PFSK-1 (cell line): Measurements from ENCODE around the gene OR13J1.

Experiments used
- FOXP2 ChIP-seq: optimal IDR thresholded peaks from 2 replicates; pipeline ENCODE3; 2011; ENCODE audit warnings: borderline replicate concordance, control low read depth, inconsistent platforms; ENCODE audit not compliant: insufficient read depth; ENCODE audit errors: extremely low read length, extremely low read depth
- POLR2AphosphoS5 ChIP-seq: IDR thresholded peaks from 2 replicates; pipeline ENCODE4 v1.6.1; 2012; ENCODE audit warnings: low read depth, mild to moderate bottlenecking, control low read depth, low read length, moderate library complexity
- REST ChIP-seq, 2 experiments: IDR thresholded peaks; 2 replicates each; pipeline versions ENCODE4 v1.6.1 to v1.8.0; 2011 to 2012; ENCODE audit warnings: low read depth in 2 of 2, low read length in 2 of 2, control low read depth in 1 of 2, inconsistent platforms in 1 of 2, mild to moderate bottlenecking in 1 of 2, moderate library complexity in 1 of 2; ENCODE audit not compliant: insufficient read depth in 1 of 2
- SIN3A ChIP-seq: IDR thresholded peaks from 2 replicates; pipeline ENCODE4 v1.6.1; 2012; ENCODE audit warnings: mild to moderate bottlenecking, low read length, moderate library complexity, borderline replicate concordance; ENCODE audit not compliant: insufficient read depth
- TAF1 ChIP-seq: IDR thresholded peaks from 2 replicates; pipeline ENCODE4 v1.6.1; 2012; ENCODE audit warnings: low read length, control low read depth, borderline replicate concordance; ENCODE audit not compliant: insufficient read depth

The OR13J1 gene

GRCh38 chr9:35829764-35830096 is 40.5 kb downstream of the OR13J1 start:
- TF ChIP-seq POLR2AphosphoS5 = no peak
- no peak for TF ChIP-seq SIN3A
- TF ChIP-seq FOXP2 = no peak
- no peak for TF ChIP-seq TAF1
- TF ChIP-seq REST (IDR thresholded peaks at IDR 0.05; ENCODE audit: insufficient read depth in 1 of 2, low read depth in 2 of 2, low read length in 2 of 2) = no peak

- TF ChIP-seq TAF1 = no peak
- TF ChIP-seq POLR2AphosphoS5 = no peak
- TF ChIP-seq SIN3A = no peak
- no peak for TF ChIP-seq FOXP2
- no peak for TF ChIP-seq REST (IDR thresholded peaks at IDR 0.05; ENCODE audit: insufficient read depth in 1 of 2, low read depth in 2 of 2, low read length in 2 of 2)
Measured at GRCh38 chr9:35829084-35829763, 41.0 kb downstream of the OR13J1 start, which contains the start of gene TMEM8B. TSS of gene TMEM8B (plus strand) at chr9:35829228. CDS start at chr9:35829448, 220 bp downstream.

GRCh38 chr9:35828716-35829083 is 41.5 kb downstream of the OR13J1 start, which contains the start of gene FAM221B:
TSS of gene FAM221B (minus strand) at chr9:35828732. CDS start at chr9:35826161, 2,571 bp downstream.
- TF ChIP-seq POLR2AphosphoS5 (no peak), TAF1 (no peak), REST (IDR thresholded peaks at IDR 0.05; ENCODE audit: insufficient read depth in 1 of 2, low read depth in 2 of 2, low read length in 2 of 2) (no peak), FOXP2 (no peak), SIN3A (no peak)

GRCh38 chr9:35827486-35827885 is 42.7 kb downstream of the OR13J1 start:
- TF ChIP-seq REST (IDR thresholded peaks at IDR 0.05; ENCODE audit: insufficient read depth in 1 of 2, low read depth in 2 of 2, low read length in 2 of 2) (no peak), FOXP2 (no peak), POLR2AphosphoS5 (no peak), SIN3A (no peak), TAF1 (no peak)
